ENCODE measurements around the gene ERAL1. TPM values are rescaled to one million over a fixed set of nuclear protein-coding genes. Genes with fewer than 3 reads are reported as not detected.

Gene ERAL1
- total RNA-seq, 1 experiment from 2014 or later, result 47.1 TPM

- peaks cover 52% of the 10 kb centered on the region for H3F3A ChIP-seq (ENCODE audit: insufficient read depth, low read depth)
- BruUV-seq (replicated peaks), result no TSS peak
- H3K4me3 ChIP-seq, result no peak overlapping the region
- no peak overlapping the region for H2AFZ ChIP-seq
- TF ChIP-seq CTCF (conservative IDR thresholded peaks at IDR 0.05), result no peak
- TF ChIP-seq EZH2 (IDR thresholded peaks at IDR 0.05; ENCODE audit: low read depth), result no peak
- intact Hi-C loops (cut with micrococcal nuclease; ENCODE audit: unreplicated experiment), result no loop called here
- CTCF ChIA-PET, result interaction anchor here (0.6 to 1.2 kb wide), 2 partner anchors 143 to 180 kb away, joined by 3 to 4 read pairs; no protein-coding TSS in a partner anchor
- no peaks in the 10 kb centered on the region for H3K9me2 ChIP-seq (ENCODE audit: insufficient read depth)
- no peaks in the 10 kb centered on the region for H3K27me3 ChIP-seq (ENCODE audit: insufficient read depth, low read depth)
- no peak for DNase-seq
- no peaks in the 10 kb centered on the region for H3K4me1 ChIP-seq (replicated peaks; ENCODE audit: insufficient read depth)
- no peak overlapping the region for H3K4me2 ChIP-seq
- POLR2A ChIA-PET (ENCODE audit: unreplicated experiment), result no interaction called here
- H3K27ac ChIP-seq, result no peak overlapping the region
- H3K9me3 ChIP-seq (ENCODE audit: insufficient read depth, low read depth), result no peaks in the 10 kb centered on the region
- no peaks in the 10 kb centered on the region; the same call in 1 of the 2 replicates for H4K20me1 ChIP-seq (ENCODE audit: insufficient read depth)
- H3K36me3 ChIP-seq (ENCODE audit: low read depth), result peaks cover 23% of the 10 kb centered on the region
- H3K79me2 ChIP-seq (ENCODE audit: low read depth), result no peaks in the 10 kb centered on the region
Measured at GRCh38 chr17:28907709-28908475, 53.1 kb downstream of the ERAL1 start.

GRCh38 chr17:28908640-28909167 lies 53.9 kb downstream of the ERAL1 start:
- intact Hi-C loops (cut with micrococcal nuclease; ENCODE audit: unreplicated experiment), result no loop called here
- Histone ChIP-seq H2AFZ (no peak overlapping the region), H3K4me1 (replicated peaks; ENCODE audit: insufficient read depth) (no peaks in the 10 kb centered on the region), H4K20me1 (ENCODE audit: insufficient read depth) (no peaks in the 10 kb centered on the region; the same call in 1 of the 2 replicates), H3K27me3 (ENCODE audit: insufficient read depth, low read depth) (no peaks in the 10 kb centered on the region), H3K4me2 (no peak overlapping the region), H3F3A (ENCODE audit: insufficient read depth, low read depth) (peaks cover 46% of the 10 kb centered on the region), H3K79me2 (ENCODE audit: low read depth) (no peaks in the 10 kb centered on the region), H3K4me3 (no peak overlapping the region), H3K36me3 (ENCODE audit: low read depth) (peaks cover 32% of the 10 kb centered on the region), H3K9me3 (ENCODE audit: insufficient read depth, low read depth) (no peaks in the 10 kb centered on the region), H3K9me2 (ENCODE audit: insufficient read depth) (no peaks in the 10 kb centered on the region), H3K27ac (no peak overlapping the region)
- BruUV-seq (replicated peaks), result no TSS peak
- no peak for DNase-seq
- ChIA-PET POLR2A (ENCODE audit: unreplicated experiment) (interaction anchor here (0.6 kb wide), 1 partner anchor 249 kb away, joined by 3 read pairs; no protein-coding TSS in a partner anchor), CTCF (interaction anchor here (0.5 to 1.2 kb wide), 4 partner anchors 9 to 265 kb away, joined by 3 to 16 read pairs (median 3); no protein-coding TSS in a partner anchor)
- TF ChIP-seq CTCF (conservative IDR thresholded peaks at IDR 0.05) (no peak), EZH2 (IDR thresholded peaks at IDR 0.05; ENCODE audit: low read depth) (no peak)

GRCh38 chr17:28910534-28910933 lies 55.7 kb downstream of the ERAL1 start:
- Histone ChIP-seq H3K79me2 (ENCODE audit: low read depth) (no peaks in the 10 kb centered on the region), H3K9me3 (ENCODE audit: insufficient read depth, low read depth) (no peaks in the 10 kb centered on the region), H3K36me3 (ENCODE audit: low read depth) (peaks cover 42% of the 10 kb centered on the region), H3K4me1 (replicated peaks; ENCODE audit: insufficient read depth) (no peaks in the 10 kb centered on the region), H3K9me2 (ENCODE audit: insufficient read depth) (no peaks in the 10 kb centered on the region), H3K4me2 (no peak overlapping the region), H2AFZ (no peak overlapping the region), H3K27me3 (ENCODE audit: insufficient read depth, low read depth) (no peaks in the 10 kb centered on the region), H3F3A (ENCODE audit: insufficient read depth, low read depth) (peaks cover 37% of the 10 kb centered on the region; the same call in 1 of the 2 replicates), H3K4me3 (no peak overlapping the region), H3K27ac (no peak overlapping the region), H4K20me1 (ENCODE audit: insufficient read depth) (no peaks in the 10 kb centered on the region; the same call in 1 of the 2 replicates)
- no peak for DNase-seq
- TF ChIP-seq EZH2 (IDR thresholded peaks at IDR 0.05; ENCODE audit: low read depth), result no peak
- no peak for TF ChIP-seq CTCF (conservative IDR thresholded peaks at IDR 0.05)
- intact Hi-C loops (cut with micrococcal nuclease; ENCODE audit: unreplicated experiment), result no loop called here
- BruUV-seq (replicated peaks), result no TSS peak
- ChIA-PET POLR2A (ENCODE audit: unreplicated experiment) (interaction anchor here (0.6 kb wide), 1 partner anchor 20 kb away, joined by 3 read pairs; no protein-coding TSS in a partner anchor), CTCF (no interaction called here)

Small RNA genes within 50 kb of the gene (microRNA-seq; reads per million reads assigned to microRNA genes)
- gene MIR451B (ENCODE audit: borderline number of aligned reads, borderline replicate concordance), result not detected

Other genes with a start within 250 kb of the ERAL1 start
- 21.7 and 25.8 TPM in 2 replicates for gene RSKR, start 240.8 kb upstream of the ERAL1 start, total RNA-seq (2021)
- 161 and 204 TPM in 2 replicates for gene BLTP2, start 209.9 kb upstream of the ERAL1 start, total RNA-seq (2021)
- 38.9 and 43.7 TPM in 2 replicates for gene SDF2, start 193.1 kb upstream of the ERAL1 start, total RNA-seq (2021)
- 46.7 and 63.3 TPM in 2 replicates for gene SUPT6H, start 192.8 kb upstream of the ERAL1 start, total RNA-seq (2021)
- 14.2 and 15.8 TPM in 2 replicates for gene PROCA1, start 143.1 kb upstream of the ERAL1 start, total RNA-seq (2021)
- gene RAB34, start 137.1 kb upstream of the ERAL1 start, total RNA-seq (2021), result 161 and 174 TPM in 2 replicates
- 1,474 and 1,510 TPM in 2 replicates for gene RPL23A, start 135.0 kb upstream of the ERAL1 start, total RNA-seq (2021)
- gene TLCD1, start 128.8 kb upstream of the ERAL1 start, total RNA-seq (2021), result 14.7 and 19.4 TPM in 2 replicates
- gene NEK8, start 126.2 kb upstream of the ERAL1 start, total RNA-seq (2021), result 11.5 and 12.1 TPM in 2 replicates
- gene TRAF4, start 111.0 kb upstream of the ERAL1 start, total RNA-seq (2021), result 159 and 169 TPM in 2 replicates
- 14.2 and 26.4 TPM in 2 replicates for gene FAM222B, start 12.2 kb upstream of the ERAL1 start, total RNA-seq (2021)
- 118 and 128 TPM in 2 replicates for gene FLOT2, start 42.7 kb downstream of the ERAL1 start, total RNA-seq (2021)
- 15.8 and 17.5 TPM in 2 replicates for gene DHRS13, start 48.1 kb downstream of the ERAL1 start, total RNA-seq (2021)
- gene PHF12, start 96.5 kb downstream of the ERAL1 start, total RNA-seq (2021), result 36.0 and 48.4 TPM in 2 replicates
- gene SEZ6, start 151.0 kb downstream of the ERAL1 start, total RNA-seq (2021), result not detected in 2 replicates
- 2.8 TPM in 2 replicates for gene PIPOX, start 188.1 kb downstream of the ERAL1 start, total RNA-seq (2021)